LNCAP (cell line): ENCODE measurements around the gene MED14.

Source experiments
- TF ChIP-seq, protein P1 (sequence below): fragments of 450-650 bp; IDR thresholded peaks from 2 replicates; pipeline ENCODE4 v1.5.1; 2017; ENCODE audit warnings: mild to moderate bottlenecking

Gene MED14

GRCh38 chrX:40612511-40612910 is 122.8 kb downstream of the MED14 start:
- TF ChIP-seq, protein P1, sequence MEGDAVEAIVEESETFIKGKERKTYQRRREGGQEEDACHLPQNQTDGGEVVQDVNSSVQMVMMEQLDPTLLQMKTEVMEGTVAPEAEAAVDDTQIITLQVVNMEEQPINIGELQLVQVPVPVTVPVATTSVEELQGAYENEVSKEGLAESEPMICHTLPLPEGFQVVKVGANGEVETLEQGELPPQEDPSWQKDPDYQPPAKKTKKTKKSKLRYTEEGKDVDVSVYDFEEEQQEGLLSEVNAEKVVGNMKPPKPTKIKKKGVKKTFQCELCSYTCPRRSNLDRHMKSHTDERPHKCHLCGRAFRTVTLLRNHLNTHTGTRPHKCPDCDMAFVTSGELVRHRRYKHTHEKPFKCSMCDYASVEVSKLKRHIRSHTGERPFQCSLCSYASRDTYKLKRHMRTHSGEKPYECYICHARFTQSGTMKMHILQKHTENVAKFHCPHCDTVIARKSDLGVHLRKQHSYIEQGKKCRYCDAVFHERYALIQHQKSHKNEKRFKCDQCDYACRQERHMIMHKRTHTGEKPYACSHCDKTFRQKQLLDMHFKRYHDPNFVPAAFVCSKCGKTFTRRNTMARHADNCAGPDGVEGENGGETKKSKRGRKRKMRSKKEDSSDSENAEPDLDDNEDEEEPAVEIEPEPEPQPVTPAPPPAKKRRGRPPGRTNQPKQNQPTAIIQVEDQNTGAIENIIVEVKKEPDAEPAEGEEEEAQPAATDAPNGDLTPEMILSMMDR: no peak

DNA sequence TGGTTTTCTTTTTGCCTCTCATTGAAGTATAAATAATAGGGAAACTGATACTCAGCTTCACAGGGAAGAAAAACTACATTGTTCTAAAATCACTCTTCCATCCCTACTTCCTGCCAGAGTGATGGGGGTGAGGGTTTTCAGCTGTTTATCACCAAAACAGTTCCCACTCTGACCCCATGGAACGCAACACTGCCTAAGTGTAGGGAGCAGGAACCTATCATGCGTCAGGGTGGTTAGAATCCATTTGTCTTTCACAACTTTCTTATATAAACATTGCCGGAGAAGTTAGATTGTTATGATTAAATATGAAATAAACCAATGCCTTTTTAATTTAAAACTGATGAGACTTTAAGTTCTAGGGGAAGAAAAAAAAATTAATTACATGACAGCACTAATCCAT is 128.0 kb downstream of the MED14 start:
- TF ChIP-seq, protein P1: no peak

DNA sequence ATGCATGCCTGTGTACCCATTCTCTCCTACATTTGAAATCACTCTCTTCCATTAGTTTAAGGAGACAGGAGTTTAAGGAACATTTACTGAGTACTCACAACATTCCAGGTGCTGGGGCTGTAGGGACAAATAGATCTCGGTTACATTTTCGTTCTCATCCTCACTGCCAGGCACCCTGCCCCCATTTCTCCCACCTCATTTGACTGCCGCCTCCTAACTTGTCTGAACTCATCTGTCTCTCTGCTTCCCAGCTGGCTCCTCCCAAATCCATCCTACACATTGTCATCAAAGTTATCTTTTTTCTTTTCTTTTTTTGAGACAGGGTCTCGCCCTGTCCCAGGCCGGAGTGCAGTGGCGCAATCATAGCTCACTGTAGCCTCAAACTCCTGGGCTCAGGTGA is 131.9 kb downstream of the MED14 start:
- TF ChIP-seq, protein P1: no peak
